ENCODE data around the gene MET.

MET gene

DNA sequence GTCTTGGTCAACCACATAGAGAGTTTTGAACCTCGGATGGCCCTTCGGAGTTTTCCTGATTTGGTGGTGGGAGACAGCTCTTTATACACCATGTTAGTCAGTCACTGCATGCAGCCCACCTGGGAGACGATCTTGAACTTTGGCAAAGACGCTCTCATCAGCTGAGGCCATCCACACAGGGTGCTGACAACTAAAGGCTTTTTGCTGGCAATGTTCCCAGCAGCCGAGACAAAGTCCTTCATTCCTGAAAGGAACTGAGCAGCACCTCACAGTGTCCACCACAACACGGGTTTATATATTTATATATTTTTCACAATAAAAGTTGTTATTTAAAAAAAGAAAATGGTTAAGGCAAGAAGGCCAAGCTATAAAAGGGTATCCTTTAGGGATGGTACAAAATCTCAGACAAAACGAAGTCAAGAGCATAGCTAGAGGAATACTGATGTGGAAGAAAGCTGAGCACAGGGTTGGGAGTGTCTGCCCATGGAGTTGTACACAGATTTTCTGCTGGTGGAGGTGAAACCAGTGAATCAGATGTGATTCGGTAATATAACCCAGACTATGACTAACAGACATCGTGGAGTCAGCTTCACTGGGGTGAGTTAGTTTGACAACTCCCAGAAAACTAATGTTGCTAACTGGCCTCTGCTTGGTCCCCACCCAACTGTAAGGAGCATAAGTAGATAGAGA lies 163.0 kb downstream of the MET start (continued):
- TF ChIP-seq, protein P1, sequence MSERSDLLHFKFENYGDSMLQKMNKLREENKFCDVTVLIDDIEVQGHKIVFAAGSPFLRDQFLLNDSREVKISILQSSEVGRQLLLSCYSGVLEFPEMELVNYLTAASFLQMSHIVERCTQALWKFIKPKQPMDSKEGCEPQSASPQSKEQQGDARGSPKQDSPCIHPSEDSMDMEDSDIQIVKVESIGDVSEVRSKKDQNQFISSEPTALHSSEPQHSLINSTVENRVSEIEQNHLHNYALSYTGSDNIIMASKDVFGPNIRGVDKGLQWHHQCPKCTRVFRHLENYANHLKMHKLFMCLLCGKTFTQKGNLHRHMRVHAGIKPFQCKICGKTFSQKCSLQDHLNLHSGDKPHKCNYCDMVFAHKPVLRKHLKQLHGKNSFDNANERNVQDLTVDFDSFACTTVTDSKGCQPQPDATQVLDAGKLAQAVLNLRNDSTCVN (tag by site-specific recombination; optimal IDR thresholded peaks at IDR 0.05): no peak
- TF ChIP-seq ZNF830 (tag by site-specific recombination; IDR thresholded peaks at IDR 0.05; ENCODE audit: low read depth): no peak
- TF ChIP-seq, protein P2, sequence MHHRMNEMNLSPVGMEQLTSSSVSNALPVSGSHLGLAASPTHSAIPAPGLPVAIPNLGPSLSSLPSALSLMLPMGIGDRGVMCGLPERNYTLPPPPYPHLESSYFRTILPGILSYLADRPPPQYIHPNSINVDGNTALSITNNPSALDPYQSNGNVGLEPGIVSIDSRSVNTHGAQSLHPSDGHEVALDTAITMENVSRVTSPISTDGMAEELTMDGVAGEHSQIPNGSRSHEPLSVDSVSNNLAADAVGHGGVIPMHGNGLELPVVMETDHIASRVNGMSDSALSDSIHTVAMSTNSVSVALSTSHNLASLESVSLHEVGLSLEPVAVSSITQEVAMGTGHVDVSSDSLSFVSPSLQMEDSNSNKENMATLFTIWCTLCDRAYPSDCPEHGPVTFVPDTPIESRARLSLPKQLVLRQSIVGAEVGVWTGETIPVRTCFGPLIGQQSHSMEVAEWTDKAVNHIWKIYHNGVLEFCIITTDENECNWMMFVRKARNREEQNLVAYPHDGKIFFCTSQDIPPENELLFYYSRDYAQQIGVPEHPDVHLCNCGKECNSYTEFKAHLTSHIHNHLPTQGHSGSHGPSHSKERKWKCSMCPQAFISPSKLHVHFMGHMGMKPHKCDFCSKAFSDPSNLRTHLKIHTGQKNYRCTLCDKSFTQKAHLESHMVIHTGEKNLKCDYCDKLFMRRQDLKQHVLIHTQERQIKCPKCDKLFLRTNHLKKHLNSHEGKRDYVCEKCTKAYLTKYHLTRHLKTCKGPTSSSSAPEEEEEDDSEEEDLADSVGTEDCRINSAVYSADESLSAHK (tag by site-specific recombination; IDR thresholded peaks at IDR 0.05): no peak
- no peak for TF ChIP-seq ZNF133 (tag by site-specific recombination; IDR thresholded peaks at IDR 0.05)
- no peak for TF ChIP-seq ZNF23 (tag by site-specific recombination; IDR thresholded peaks at IDR 0.05; ENCODE audit: borderline replicate concordance)
- TF ChIP-seq ZNF677 (tag by site-specific recombination; IDR thresholded peaks at IDR 0.05): no peak
- TF ChIP-seq ZNF132 (tag by site-specific recombination; IDR thresholded peaks at IDR 0.05; ENCODE audit: borderline replicate concordance): no peak
- TF ChIP-seq ZNF114 (tag by site-specific recombination; IDR thresholded peaks at IDR 0.05): no peak
- TF ChIP-seq ZNF354C (tag by site-specific recombination; IDR thresholded peaks at IDR 0.05; ENCODE audit: borderline replicate concordance, low read depth): no peak

DNA sequence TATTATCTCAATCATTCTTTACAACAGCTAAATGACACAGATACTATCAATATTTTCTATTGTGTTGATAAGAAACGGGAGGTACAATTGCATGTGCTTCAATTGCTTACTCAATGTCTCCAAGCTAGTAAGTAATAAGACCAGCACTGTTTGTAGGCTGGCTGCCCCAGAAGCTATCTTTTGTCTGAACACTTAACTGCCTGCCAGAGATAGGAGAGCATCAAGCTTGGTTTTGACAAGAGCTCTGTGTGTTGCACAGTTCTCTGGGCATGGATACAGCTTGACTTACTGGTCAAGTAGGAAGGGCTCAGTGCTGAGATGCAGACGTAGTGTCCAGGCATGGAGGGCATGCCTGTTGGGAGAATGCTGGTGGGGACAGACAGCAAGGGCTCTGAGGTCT lies 164.1 kb downstream of the MET start:
- H3K4me3 ChIP-seq (ENCODE audit: low read depth, low read length): no peak overlapping the region
- H3K36me3 ChIP-seq (ENCODE audit: control insufficient read depth in 2 of 2, insufficient read depth in 1 of 2, low read length in 2 of 2): no peaks in the 10 kb centered on the region
- CTCF ChIA-PET: interaction anchor here (0.7 kb wide), 1 partner anchor 259 kb away, joined by 3 read pairs; no protein-coding TSS in a partner anchor
- no peaks in the 10 kb centered on the region for H3K4me1 ChIP-seq (ENCODE audit: control insufficient read depth, insufficient read depth, low read length)
- no peak overlapping the region for H3K27ac ChIP-seq (ENCODE audit: extremely low read depth, low read depth, low read length)
- H3K9me3 ChIP-seq (ENCODE audit: control insufficient read depth, insufficient read depth, low read depth, low read length): no peaks in the 10 kb centered on the region
- POLR2A ChIA-PET: no interaction called here
- TF ChIP-seq ZNF664 (tag by site-specific recombination; IDR thresholded peaks at IDR 0.05) (no peak), ZNF777 (tag by site-specific recombination; IDR thresholded peaks at IDR 0.05; ENCODE audit: borderline replicate concordance) (no peak), BCL11B (tag by site-specific recombination; IDR thresholded peaks at IDR 0.05; ENCODE audit: low read depth) (no peak), ZNF404 (tag by site-specific recombination; IDR thresholded peaks at IDR 0.05) (no peak), ZNF473 (tag by site-specific recombination; IDR thresholded peaks at IDR 0.05) (no peak), ZFP37 (tag by site-specific recombination; IDR thresholded peaks at IDR 0.05) (no peak), PRDM1 (tag by site-specific recombination; IDR thresholded peaks at IDR 0.05) (no peak), ZBTB21 (tag by site-specific recombination; IDR thresholded peaks at IDR 0.05) (no peak), ZNF433 (tag by site-specific recombination; IDR thresholded peaks at IDR 0.05; ENCODE audit: low read depth) (no peak)
- TF ChIP-seq, protein P3, sequence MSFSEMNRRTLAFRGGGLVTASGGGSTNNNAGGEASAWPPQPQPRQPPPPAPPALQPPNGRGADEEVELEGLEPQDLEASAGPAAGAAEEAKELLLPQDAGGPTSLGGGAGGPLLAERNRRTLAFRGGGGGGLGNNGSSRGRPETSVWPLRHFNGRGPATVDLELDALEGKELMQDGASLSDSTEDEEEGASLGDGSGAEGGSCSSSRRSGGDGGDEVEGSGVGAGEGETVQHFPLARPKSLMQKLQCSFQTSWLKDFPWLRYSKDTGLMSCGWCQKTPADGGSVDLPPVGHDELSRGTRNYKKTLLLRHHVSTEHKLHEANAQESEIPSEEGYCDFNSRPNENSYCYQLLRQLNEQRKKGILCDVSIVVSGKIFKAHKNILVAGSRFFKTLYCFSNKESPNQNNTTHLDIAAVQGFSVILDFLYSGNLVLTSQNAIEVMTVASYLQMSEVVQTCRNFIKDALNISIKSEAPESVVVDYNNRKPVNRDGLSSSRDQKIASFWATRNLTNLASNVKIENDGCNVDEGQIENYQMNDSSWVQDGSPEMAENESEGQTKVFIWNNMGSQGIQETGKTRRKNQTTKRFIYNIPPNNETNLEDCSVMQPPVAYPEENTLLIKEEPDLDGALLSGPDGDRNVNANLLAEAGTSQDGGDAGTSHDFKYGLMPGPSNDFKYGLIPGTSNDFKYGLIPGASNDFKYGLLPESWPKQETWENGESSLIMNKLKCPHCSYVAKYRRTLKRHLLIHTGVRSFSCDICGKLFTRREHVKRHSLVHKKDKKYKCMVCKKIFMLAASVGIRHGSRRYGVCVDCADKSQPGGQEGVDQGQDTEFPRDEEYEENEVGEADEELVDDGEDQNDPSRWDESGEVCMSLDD (tag by site-specific recombination; IDR thresholded peaks at IDR 0.05): no peak
- TF ChIP-seq, protein P4, sequence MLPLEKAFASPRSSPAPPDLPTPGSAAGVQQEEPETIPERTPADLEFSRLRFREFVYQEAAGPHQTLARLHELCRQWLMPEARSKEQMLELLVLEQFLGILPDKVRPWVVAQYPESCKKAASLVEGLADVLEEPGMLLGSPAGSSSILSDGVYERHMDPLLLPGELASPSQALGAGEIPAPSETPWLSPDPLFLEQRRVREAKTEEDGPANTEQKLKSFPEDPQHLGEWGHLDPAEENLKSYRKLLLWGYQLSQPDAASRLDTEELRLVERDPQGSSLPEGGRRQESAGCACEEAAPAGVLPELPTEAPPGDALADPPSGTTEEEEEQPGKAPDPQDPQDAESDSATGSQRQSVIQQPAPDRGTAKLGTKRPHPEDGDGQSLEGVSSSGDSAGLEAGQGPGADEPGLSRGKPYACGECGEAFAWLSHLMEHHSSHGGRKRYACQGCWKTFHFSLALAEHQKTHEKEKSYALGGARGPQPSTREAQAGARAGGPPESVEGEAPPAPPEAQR (tag by site-specific recombination; IDR thresholded peaks at IDR 0.05): no peak
- TF ChIP-seq, protein P5, sequence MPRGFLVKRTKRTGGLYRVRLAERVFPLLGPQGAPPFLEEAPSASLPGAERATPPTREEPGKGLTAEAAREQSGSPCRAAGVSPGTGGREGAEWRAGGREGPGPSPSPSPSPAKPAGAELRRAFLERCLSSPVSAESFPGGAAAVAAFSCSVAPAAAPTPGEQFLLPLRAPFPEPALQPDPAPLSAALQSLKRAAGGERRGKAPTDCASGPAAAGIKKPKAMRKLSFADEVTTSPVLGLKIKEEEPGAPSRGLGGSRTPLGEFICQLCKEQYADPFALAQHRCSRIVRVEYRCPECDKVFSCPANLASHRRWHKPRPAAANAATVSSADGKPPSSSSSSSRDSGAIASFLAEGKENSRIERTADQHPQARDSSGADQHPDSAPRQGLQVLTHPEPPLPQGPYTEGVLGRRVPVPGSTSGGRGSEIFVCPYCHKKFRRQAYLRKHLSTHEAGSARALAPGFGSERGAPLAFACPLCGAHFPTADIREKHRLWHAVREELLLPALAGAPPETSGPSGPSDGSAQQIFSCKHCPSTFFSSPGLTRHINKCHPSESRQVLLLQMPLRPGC (tag by site-specific recombination; IDR thresholded peaks at IDR 0.05): no peak

Data from HEK293 (cell line).